ENCODE data around the gene LTBR.

The LTBR gene

GRCh38 chr12:6356374-6356820, 27.6 kb upstream of the LTBR start:
- no peaks in the 10 kb centered on the region for H3K36me3 ChIP-seq (replicated peaks in 1 of 2; ENCODE audit: control insufficient read depth in 2 of 2, insufficient read depth in 2 of 2, low read length in 2 of 2)
- H2BK120ac ChIP-seq (ENCODE audit: low read depth, low read length) = no peak overlapping the region
- no peak overlapping the region for H3K4me2 ChIP-seq (ENCODE audit: insufficient read depth, low read length, poor library complexity, severe bottlenecking)
- H2AFZ ChIP-seq (ENCODE audit: low read length) = no peak overlapping the region
- H3K9me3 ChIP-seq (replicated peaks in 1 of 2; ENCODE audit: control insufficient read depth in 2 of 2, insufficient read depth in 1 of 2, low read depth in 1 of 2, low read length in 2 of 2) = peaks cover 0 to 3% of the 10 kb centered on the region in 2 donors
- H3K79me1 ChIP-seq (ENCODE audit: low read depth, low read length) = no peaks in the 10 kb centered on the region
- H3K4ac ChIP-seq (ENCODE audit: low read length) = no peak overlapping the region
- no peak overlapping the region for H2BK12ac ChIP-seq (ENCODE audit: low read length)
- no peak overlapping the region for H3K4me3 ChIP-seq (ENCODE audit: low read length in 2 of 2)
- H3K27me3 ChIP-seq (ENCODE audit: control insufficient read depth in 3 of 3, insufficient read depth in 3 of 3, low read depth in 1 of 3, low read length in 3 of 3) = no peaks in the 10 kb centered on the region
- peaks cover 0 to 2% of the 10 kb centered on the region in 2 donors for H3K4me1 ChIP-seq (ENCODE audit: control insufficient read depth in 2 of 2, insufficient read depth in 1 of 2, low read depth in 1 of 2, low read length in 2 of 2)
- H3K23ac ChIP-seq (ENCODE audit: low read depth, low read length, poor library complexity) = no peak overlapping the region
- DNase-seq (ENCODE audit: low spot score) = no peak
- no peak overlapping the region for H3K18ac ChIP-seq (ENCODE audit: low read length)
- no peak overlapping the region for H3K9ac ChIP-seq (ENCODE audit: low read depth, low read length, poor library complexity)
- no CpG with 5 or more reads among the region's 5 CpGs for WGBS, 2 donors (ENCODE audit: extremely low coverage in 2 of 2, insufficient read length in 2 of 2, insufficient replicate concordance in 1 of 2)
- no peak overlapping the region for H4K91ac ChIP-seq (ENCODE audit: low read depth, low read length, poor library complexity)
- no peak overlapping the region for H2AK5ac ChIP-seq (ENCODE audit: low read depth, low read length)
- no peak overlapping the region for H4K8ac ChIP-seq (ENCODE audit: low read depth, low read length)
- no peak overlapping the region for H2BK5ac ChIP-seq (ENCODE audit: low read length)
- no peak overlapping the region for H3K27ac ChIP-seq (replicated peaks; ENCODE audit: low read length)
- no peak overlapping the region for H3K14ac ChIP-seq (ENCODE audit: low read length)
- no peak overlapping the region for H2BK15ac ChIP-seq (ENCODE audit: low read length)

- no peak overlapping the region for H3K23ac ChIP-seq (ENCODE audit: low read depth, low read length, poor library complexity)
- no peak overlapping the region for H2BK12ac ChIP-seq (ENCODE audit: low read length)
- no peak overlapping the region for H2BK120ac ChIP-seq (ENCODE audit: low read depth, low read length)
Observed at GRCh38 chr12:6358881-6359280, 25.1 kb upstream of the LTBR start.

GRCh38 chr12:6360080-6360571, 23.8 kb upstream of the LTBR start:
- Histone ChIP-seq H3K4me3 (ENCODE audit: low read length in 2 of 2) (no peak overlapping the region), H3K14ac (ENCODE audit: low read length) (no peak overlapping the region), H3K27me3 (ENCODE audit: control insufficient read depth in 3 of 3, insufficient read depth in 3 of 3, low read depth in 1 of 3, low read length in 3 of 3) (no peaks in the 10 kb centered on the region), H3K4me2 (ENCODE audit: insufficient read depth, low read length, poor library complexity, severe bottlenecking) (no peak overlapping the region), H4K8ac (ENCODE audit: low read depth, low read length) (no peak overlapping the region), H3K79me1 (ENCODE audit: low read depth, low read length) (no peaks in the 10 kb centered on the region), H2BK12ac (ENCODE audit: low read length) (no peak overlapping the region), H2BK120ac (ENCODE audit: low read depth, low read length) (no peak overlapping the region), H3K9ac (ENCODE audit: low read depth, low read length, poor library complexity) (no peak overlapping the region), H3K4ac (ENCODE audit: low read length) (no peak overlapping the region), H3K23ac (ENCODE audit: low read depth, low read length, poor library complexity) (no peak overlapping the region), H3K27ac (replicated peaks; ENCODE audit: low read length) (no peak overlapping the region), H2BK15ac (ENCODE audit: low read length) (no peak overlapping the region), H4K91ac (ENCODE audit: low read depth, low read length, poor library complexity) (no peak overlapping the region), H3K36me3 (replicated peaks in 1 of 2; ENCODE audit: control insufficient read depth in 2 of 2, insufficient read depth in 2 of 2, low read length in 2 of 2) (no peaks in the 10 kb centered on the region), H3K18ac (ENCODE audit: low read length) (no peak overlapping the region), H3K4me1 (ENCODE audit: control insufficient read depth in 2 of 2, insufficient read depth in 1 of 2, low read depth in 1 of 2, low read length in 2 of 2) (peaks cover 0 to 5% of the 10 kb centered on the region in 2 donors), H2AFZ (ENCODE audit: low read length) (no peak overlapping the region), H2AK5ac (ENCODE audit: low read depth, low read length) (no peak overlapping the region), H3K9me3 (replicated peaks in 1 of 2; ENCODE audit: control insufficient read depth in 2 of 2, insufficient read depth in 1 of 2, low read depth in 1 of 2, low read length in 2 of 2) (no peaks in the 10 kb centered on the region), H2BK5ac (ENCODE audit: low read length) (no peak overlapping the region)
- no peak for DNase-seq (ENCODE audit: low spot score)
- WGBS, 2 donors (ENCODE audit: extremely low coverage in 2 of 2, insufficient read length in 2 of 2, insufficient replicate concordance in 1 of 2) = no CpG with 5 or more reads among the region's 7 CpGs

More at GRCh38 chr12:6358881-6359280, 25.1 kb upstream of the LTBR start:
- H3K27ac ChIP-seq (replicated peaks; ENCODE audit: low read length) = no peak overlapping the region
- peaks cover 0 to 3% of the 10 kb centered on the region in 2 donors for H3K9me3 ChIP-seq (replicated peaks in 1 of 2; ENCODE audit: control insufficient read depth in 2 of 2, insufficient read depth in 1 of 2, low read depth in 1 of 2, low read length in 2 of 2)
- H3K4me2 ChIP-seq (ENCODE audit: insufficient read depth, low read length, poor library complexity, severe bottlenecking) = no peak overlapping the region
- H3K18ac ChIP-seq (ENCODE audit: low read length) = no peak overlapping the region
- no peak overlapping the region for H4K8ac ChIP-seq (ENCODE audit: low read depth, low read length)
- no peaks in the 10 kb centered on the region for H3K27me3 ChIP-seq (ENCODE audit: control insufficient read depth in 3 of 3, insufficient read depth in 3 of 3, low read depth in 1 of 3, low read length in 3 of 3)
- no peaks in the 10 kb centered on the region for H3K36me3 ChIP-seq (replicated peaks in 1 of 2; ENCODE audit: control insufficient read depth in 2 of 2, insufficient read depth in 2 of 2, low read length in 2 of 2)
- H3K79me1 ChIP-seq (ENCODE audit: low read depth, low read length) = no peaks in the 10 kb centered on the region
- no peak overlapping the region for H2AK5ac ChIP-seq (ENCODE audit: low read depth, low read length)
- no peak overlapping the region for H3K14ac ChIP-seq (ENCODE audit: low read length)
- no peak overlapping the region for H2BK5ac ChIP-seq (ENCODE audit: low read length)
- no peak overlapping the region for H3K4ac ChIP-seq (ENCODE audit: low read length)
- H2AFZ ChIP-seq (ENCODE audit: low read length) = no peak overlapping the region
- peaks cover 0 to 5% of the 10 kb centered on the region in 2 donors for H3K4me1 ChIP-seq (ENCODE audit: control insufficient read depth in 2 of 2, insufficient read depth in 1 of 2, low read depth in 1 of 2, low read length in 2 of 2)
- WGBS, 2 donors (ENCODE audit: extremely low coverage in 2 of 2, insufficient read length in 2 of 2, insufficient replicate concordance in 1 of 2) = no CpG with 5 or more reads among the region's 1 CpG
- no peak overlapping the region for H2BK15ac ChIP-seq (ENCODE audit: low read length)
- H4K91ac ChIP-seq (ENCODE audit: low read depth, low read length, poor library complexity) = no peak overlapping the region
- no peak overlapping the region for H3K4me3 ChIP-seq (ENCODE audit: low read length in 2 of 2)
- DNase-seq (ENCODE audit: low spot score) = no peak
- H3K9ac ChIP-seq (ENCODE audit: low read depth, low read length, poor library complexity) = no peak overlapping the region

- H2BK120ac ChIP-seq (ENCODE audit: low read depth, low read length) = no peak overlapping the region
- no peak overlapping the region for H2BK15ac ChIP-seq (ENCODE audit: low read length)
- WGBS, 2 donors (ENCODE audit: extremely low coverage in 2 of 2, insufficient read length in 2 of 2, insufficient replicate concordance in 1 of 2) = no CpG with 5 or more reads among the region's 11 CpGs
- H3K27me3 ChIP-seq (ENCODE audit: control insufficient read depth in 3 of 3, insufficient read depth in 3 of 3, low read depth in 1 of 3, low read length in 3 of 3) = no peaks in the 10 kb centered on the region
- H3K18ac ChIP-seq (ENCODE audit: low read length) = no peak overlapping the region
- no peaks in the 10 kb centered on the region for H3K36me3 ChIP-seq (replicated peaks in 1 of 2; ENCODE audit: control insufficient read depth in 2 of 2, insufficient read depth in 2 of 2, low read length in 2 of 2)
- no peaks in the 10 kb centered on the region for H3K79me1 ChIP-seq (ENCODE audit: low read depth, low read length)
- H2AFZ ChIP-seq (ENCODE audit: low read length) = no peak overlapping the region
- no peak overlapping the region for H3K23ac ChIP-seq (ENCODE audit: low read depth, low read length, poor library complexity)
- DNase-seq (ENCODE audit: low spot score) = no peak
- no peak overlapping the region for H2BK5ac ChIP-seq (ENCODE audit: low read length)
- no peak overlapping the region for H3K14ac ChIP-seq (ENCODE audit: low read length)
- peaks cover 0 to 5% of the 10 kb centered on the region in 2 donors for H3K4me1 ChIP-seq (ENCODE audit: control insufficient read depth in 2 of 2, insufficient read depth in 1 of 2, low read depth in 1 of 2, low read length in 2 of 2)
- H3K9ac ChIP-seq (ENCODE audit: low read depth, low read length, poor library complexity) = no peak overlapping the region
- H3K4me3 ChIP-seq (ENCODE audit: low read length in 2 of 2) = no peak overlapping the region
- H2AK5ac ChIP-seq (ENCODE audit: low read depth, low read length) = no peak overlapping the region
- H3K4ac ChIP-seq (ENCODE audit: low read length) = no peak overlapping the region
- no peak overlapping the region for H3K27ac ChIP-seq (replicated peaks; ENCODE audit: low read length)
- H4K91ac ChIP-seq (ENCODE audit: low read depth, low read length, poor library complexity) = no peak overlapping the region
- no peaks in the 10 kb centered on the region for H3K9me3 ChIP-seq (replicated peaks in 1 of 2; ENCODE audit: control insufficient read depth in 2 of 2, insufficient read depth in 1 of 2, low read depth in 1 of 2, low read length in 2 of 2)
- no peak overlapping the region for H4K8ac ChIP-seq (ENCODE audit: low read depth, low read length)
- H3K4me2 ChIP-seq (ENCODE audit: insufficient read depth, low read length, poor library complexity, severe bottlenecking) = no peak overlapping the region
- no peak overlapping the region for H2BK12ac ChIP-seq (ENCODE audit: low read length)
Observed at GRCh38 chr12:6360578-6361490, 23.1 kb upstream of the LTBR start.
